ENCODE data around the gene KIAA1217. TPM values are rescaled to one million over a fixed set of nuclear protein-coding genes. Genes with fewer than 3 reads are reported as not detected.
A peak's percentile ranks its signal among the peaks of the same experiment; 100 is the strongest.

The KIAA1217 gene
- total RNA-seq, 4 donors from 2014 or later, result 10.1 to 15.9 (median 12.5) TPM

DNA sequence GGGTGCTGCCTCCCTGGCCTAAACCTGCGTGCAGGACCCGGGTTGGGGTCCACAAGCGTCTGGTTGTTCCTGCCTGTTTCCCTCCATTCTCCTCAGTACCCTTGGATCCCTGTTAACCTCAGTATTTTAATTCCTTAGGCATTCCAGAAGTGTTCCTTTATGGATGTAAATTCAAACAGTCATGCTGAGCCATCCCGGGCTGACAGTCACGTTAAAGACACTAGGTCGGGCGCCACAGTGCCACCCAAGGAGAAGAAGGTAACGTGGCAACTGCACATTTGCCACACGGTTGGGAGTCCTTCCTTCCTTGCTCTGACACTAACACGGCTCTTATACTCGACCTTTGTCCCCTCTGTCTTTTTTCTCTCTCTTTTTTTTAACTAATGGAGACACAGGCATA lies 327.7 kb downstream of the KIAA1217 start:
- H3K27me3 ChIP-seq, result no peaks in the 10 kb centered on the region
- DNase-seq (ENCODE audit: extremely low spot score), result no peak
- no peak for TF ChIP-seq POLR2A (IDR thresholded peaks at IDR 0.05; ENCODE audit: low read depth)
- TF ChIP-seq POLR2AphosphoS5 (IDR thresholded peaks at IDR 0.05), result no peak
- TF ChIP-seq, protein P1, sequence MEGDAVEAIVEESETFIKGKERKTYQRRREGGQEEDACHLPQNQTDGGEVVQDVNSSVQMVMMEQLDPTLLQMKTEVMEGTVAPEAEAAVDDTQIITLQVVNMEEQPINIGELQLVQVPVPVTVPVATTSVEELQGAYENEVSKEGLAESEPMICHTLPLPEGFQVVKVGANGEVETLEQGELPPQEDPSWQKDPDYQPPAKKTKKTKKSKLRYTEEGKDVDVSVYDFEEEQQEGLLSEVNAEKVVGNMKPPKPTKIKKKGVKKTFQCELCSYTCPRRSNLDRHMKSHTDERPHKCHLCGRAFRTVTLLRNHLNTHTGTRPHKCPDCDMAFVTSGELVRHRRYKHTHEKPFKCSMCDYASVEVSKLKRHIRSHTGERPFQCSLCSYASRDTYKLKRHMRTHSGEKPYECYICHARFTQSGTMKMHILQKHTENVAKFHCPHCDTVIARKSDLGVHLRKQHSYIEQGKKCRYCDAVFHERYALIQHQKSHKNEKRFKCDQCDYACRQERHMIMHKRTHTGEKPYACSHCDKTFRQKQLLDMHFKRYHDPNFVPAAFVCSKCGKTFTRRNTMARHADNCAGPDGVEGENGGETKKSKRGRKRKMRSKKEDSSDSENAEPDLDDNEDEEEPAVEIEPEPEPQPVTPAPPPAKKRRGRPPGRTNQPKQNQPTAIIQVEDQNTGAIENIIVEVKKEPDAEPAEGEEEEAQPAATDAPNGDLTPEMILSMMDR (IDR thresholded peaks at IDR 0.05), result no peak
- no peak for TF ChIP-seq EP300 (IDR thresholded peaks at IDR 0.05)
- H3K4me1 ChIP-seq, result no peaks in the 10 kb centered on the region
- intact Hi-C loops (cut with DNase I), result no loop called here
- no peak overlapping the region for H3K4me3 ChIP-seq
- H3K9me3 ChIP-seq, result no peaks in the 10 kb centered on the region
- WGBS, result 90% methylated on average over 11 of the region's 11 CpGs
- no peak overlapping the region for H3K27ac ChIP-seq (replicated peaks in 1 of 4)
- H3K36me3 ChIP-seq, result peaks cover 20 to 93% (median 56%) of the 10 kb centered on the region in 4 donors

DNA sequence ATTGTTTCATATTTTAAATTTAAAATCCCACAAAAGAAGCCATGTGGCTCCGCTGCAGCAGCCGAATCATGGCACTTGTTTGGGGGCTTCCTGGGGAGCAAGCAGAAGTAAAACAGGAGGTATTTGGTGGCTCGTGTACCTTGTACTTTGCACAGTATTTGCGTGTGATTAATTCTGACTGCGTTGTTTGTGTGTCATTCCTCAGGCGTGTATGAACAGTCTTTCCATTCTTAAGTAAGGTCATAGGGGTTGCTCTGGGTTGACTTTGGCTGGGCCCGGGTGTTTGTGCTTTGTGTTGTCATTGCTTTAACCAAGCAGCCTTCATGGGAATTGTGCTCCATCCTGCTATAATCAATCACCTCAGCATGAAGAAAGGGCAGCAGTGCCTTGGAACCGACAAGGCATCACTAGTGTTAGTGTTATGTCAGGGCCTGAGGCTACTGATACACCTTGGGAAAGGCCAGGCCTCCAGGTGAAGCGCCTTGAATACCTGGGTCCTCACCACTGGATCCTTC lies 332.4 kb downstream of the KIAA1217 start:
- H3K27ac ChIP-seq (replicated peaks in 1 of 4), result no peak overlapping the region
- DNase-seq (ENCODE audit: extremely low spot score), result no peak
- H3K36me3 ChIP-seq, result peaks cover 11 to 94% (median 46%) of the 10 kb centered on the region in 4 donors
- intact Hi-C loops (cut with DNase I), result no loop called here
- no peak overlapping the region for H3K4me3 ChIP-seq
- no peaks in the 10 kb centered on the region for H3K9me3 ChIP-seq
- 87% methylated on average over 9 of the region's 9 CpGs for WGBS
- no peaks in the 10 kb centered on the region for H3K4me1 ChIP-seq
- TF ChIP-seq EP300 (IDR thresholded peaks at IDR 0.05) (no peak), POLR2AphosphoS5 (IDR thresholded peaks at IDR 0.05) (no peak), POLR2A (IDR thresholded peaks at IDR 0.05; ENCODE audit: low read depth) (no peak)
- TF ChIP-seq, protein P1 (IDR thresholded peaks at IDR 0.05), result no peak
- H3K27me3 ChIP-seq, result no peaks in the 10 kb centered on the region

DNA sequence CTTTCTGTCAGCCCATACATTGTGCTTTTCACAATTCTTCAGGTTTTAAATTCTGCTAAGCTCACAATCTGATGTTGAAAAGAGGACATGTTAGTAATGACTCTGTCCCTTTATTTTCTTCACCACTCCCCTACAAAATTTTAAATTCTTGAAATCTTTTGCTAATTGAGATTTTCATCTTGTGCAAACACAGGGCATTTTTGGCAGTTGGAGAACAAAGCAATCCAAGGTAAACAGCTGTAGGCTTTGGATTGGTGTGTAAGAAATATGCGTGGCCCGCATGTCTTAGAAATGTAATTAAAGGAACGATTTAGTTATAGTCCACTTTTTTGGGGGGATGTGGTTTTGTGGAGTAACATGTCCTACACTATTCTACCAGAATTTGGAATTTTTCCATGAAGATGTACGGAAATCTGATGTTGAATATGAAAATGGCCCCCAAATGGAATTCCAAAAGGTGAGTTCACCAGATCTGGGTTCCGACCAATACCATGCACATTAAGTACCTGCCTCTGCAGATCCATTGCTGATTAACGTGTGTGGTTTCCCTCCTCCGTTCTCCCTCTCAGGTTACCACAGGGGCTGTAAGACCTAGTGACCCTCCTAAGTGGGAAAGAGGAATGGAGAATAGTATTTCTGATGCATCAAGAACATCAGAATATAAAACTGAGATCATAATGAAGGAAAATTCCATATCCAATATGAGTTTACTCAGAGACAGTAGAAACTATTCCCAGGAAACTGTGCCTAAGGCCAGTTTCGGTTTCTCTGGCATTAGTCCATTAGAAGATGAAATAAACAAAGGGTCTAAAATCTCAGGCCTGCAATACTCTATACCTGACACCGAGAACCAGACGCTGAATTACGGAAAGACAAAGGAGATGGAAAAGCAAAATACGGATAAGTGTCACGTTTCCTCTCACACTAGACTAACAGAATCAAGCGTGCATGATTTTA lies 333.7 kb downstream of the KIAA1217 start:
- TF ChIP-seq POLR2AphosphoS5 (IDR thresholded peaks at IDR 0.05), result no peak
- TF ChIP-seq, protein P1 (IDR thresholded peaks at IDR 0.05), result no peak
- TF ChIP-seq EP300 (IDR thresholded peaks at IDR 0.05), result no peak
- TF ChIP-seq POLR2A (IDR thresholded peaks at IDR 0.05; ENCODE audit: low read depth), result no peak
- Histone ChIP-seq H3K4me3 (no peak overlapping the region), H3K27me3 (no peaks in the 10 kb centered on the region), H3K27ac (replicated peaks in 1 of 4) (no peak overlapping the region), H3K9me3 (no peaks in the 10 kb centered on the region), H3K4me1 (no peaks in the 10 kb centered on the region), H3K36me3 (peaks cover 6 to 94% (median 38%) of the 10 kb centered on the region in 4 donors)
- peak; percentile 66 for DNase-seq (ENCODE audit: extremely low spot score)
- 89% methylated on average over 14 of the region's 14 CpGs for WGBS
- intact Hi-C loops (cut with DNase I), result no loop called here

DNA sequence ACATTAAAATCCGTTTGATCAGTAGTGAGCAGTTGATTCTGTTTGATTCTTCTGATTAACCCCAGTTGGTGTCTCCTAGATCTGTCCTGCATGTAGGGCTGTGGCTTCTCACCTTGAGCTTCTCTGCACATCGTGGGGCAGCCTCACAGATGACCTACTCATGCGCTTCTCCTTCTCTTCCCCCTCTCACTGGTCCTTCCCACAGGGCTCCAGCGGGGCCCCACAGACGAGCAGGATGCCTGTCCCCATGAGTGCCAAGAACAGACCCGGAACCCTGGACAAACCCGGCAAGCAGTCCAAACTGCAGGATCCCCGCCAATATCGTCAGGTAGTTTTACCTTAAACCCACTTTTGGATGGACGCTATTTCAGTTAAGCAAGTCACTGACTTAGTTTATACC lies 335.8 kb downstream of the KIAA1217 start:
- Histone ChIP-seq H3K36me3 (peaks cover 6 to 96% (median 31%) of the 10 kb centered on the region in 4 donors), H3K9me3 (no peaks in the 10 kb centered on the region), H3K27me3 (no peaks in the 10 kb centered on the region), H3K4me3 (no peak overlapping the region), H3K27ac (replicated peaks in 1 of 4) (no peak overlapping the region), H3K4me1 (no peaks in the 10 kb centered on the region)
- DNase-seq (ENCODE audit: extremely low spot score), result no peak
- 96% methylated on average over 10 of the region's 10 CpGs for WGBS
- intact Hi-C loops (cut with DNase I), result no loop called here
- TF ChIP-seq POLR2A (IDR thresholded peaks at IDR 0.05; ENCODE audit: low read depth) (no peak), EP300 (IDR thresholded peaks at IDR 0.05) (no peak), POLR2AphosphoS5 (IDR thresholded peaks at IDR 0.05) (no peak)
- TF ChIP-seq, protein P1 (IDR thresholded peaks at IDR 0.05), result no peak

All from esophagus muscularis mucosa (tissue), 4 donors.